GM12875 (cell line): ENCODE results near the gene ANKS1B.
A peak's percentile ranks its signal among the peaks of the same experiment; 100 is the strongest.

ENCODE experiments used
- H3K4me3 ChIP-seq: one replicate; pipeline ENCODE4 v1.5.1; 2011; ENCODE audit warnings: low read depth, low read length, control low read depth
- TF ChIP-seq, protein P1 (sequence below): IDR thresholded peaks from 2 replicates; pipeline ENCODE4 v1.5.1; 2011; ENCODE audit warnings: low read depth, mild to moderate bottlenecking, control low read depth, inconsistent platforms, low read length, moderate library complexity, borderline replicate concordance; ENCODE audit not compliant: insufficient read depth

The ANKS1B gene

GRCh38 chr12:98955284-98955683, 1029.5 kb downstream of the ANKS1B start:
- H3K4me3 ChIP-seq, result no peak overlapping the region
- TF ChIP-seq, protein P1, sequence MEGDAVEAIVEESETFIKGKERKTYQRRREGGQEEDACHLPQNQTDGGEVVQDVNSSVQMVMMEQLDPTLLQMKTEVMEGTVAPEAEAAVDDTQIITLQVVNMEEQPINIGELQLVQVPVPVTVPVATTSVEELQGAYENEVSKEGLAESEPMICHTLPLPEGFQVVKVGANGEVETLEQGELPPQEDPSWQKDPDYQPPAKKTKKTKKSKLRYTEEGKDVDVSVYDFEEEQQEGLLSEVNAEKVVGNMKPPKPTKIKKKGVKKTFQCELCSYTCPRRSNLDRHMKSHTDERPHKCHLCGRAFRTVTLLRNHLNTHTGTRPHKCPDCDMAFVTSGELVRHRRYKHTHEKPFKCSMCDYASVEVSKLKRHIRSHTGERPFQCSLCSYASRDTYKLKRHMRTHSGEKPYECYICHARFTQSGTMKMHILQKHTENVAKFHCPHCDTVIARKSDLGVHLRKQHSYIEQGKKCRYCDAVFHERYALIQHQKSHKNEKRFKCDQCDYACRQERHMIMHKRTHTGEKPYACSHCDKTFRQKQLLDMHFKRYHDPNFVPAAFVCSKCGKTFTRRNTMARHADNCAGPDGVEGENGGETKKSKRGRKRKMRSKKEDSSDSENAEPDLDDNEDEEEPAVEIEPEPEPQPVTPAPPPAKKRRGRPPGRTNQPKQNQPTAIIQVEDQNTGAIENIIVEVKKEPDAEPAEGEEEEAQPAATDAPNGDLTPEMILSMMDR, result peak; percentile 45; the same call in 1 of the 2 replicates

- TF ChIP-seq, protein P1, result no peak
- H3K4me3 ChIP-seq, result no peak overlapping the region
These were observed 1030.2 kb downstream of the ANKS1B start for GRCh38 chr12:98954506-98954905.

- no peak overlapping the region for H3K4me3 ChIP-seq
- TF ChIP-seq, protein P1, result no peak
These were observed 1033.3 kb downstream of the ANKS1B start for GRCh38 chr12:98951406-98951805.

DNA sequence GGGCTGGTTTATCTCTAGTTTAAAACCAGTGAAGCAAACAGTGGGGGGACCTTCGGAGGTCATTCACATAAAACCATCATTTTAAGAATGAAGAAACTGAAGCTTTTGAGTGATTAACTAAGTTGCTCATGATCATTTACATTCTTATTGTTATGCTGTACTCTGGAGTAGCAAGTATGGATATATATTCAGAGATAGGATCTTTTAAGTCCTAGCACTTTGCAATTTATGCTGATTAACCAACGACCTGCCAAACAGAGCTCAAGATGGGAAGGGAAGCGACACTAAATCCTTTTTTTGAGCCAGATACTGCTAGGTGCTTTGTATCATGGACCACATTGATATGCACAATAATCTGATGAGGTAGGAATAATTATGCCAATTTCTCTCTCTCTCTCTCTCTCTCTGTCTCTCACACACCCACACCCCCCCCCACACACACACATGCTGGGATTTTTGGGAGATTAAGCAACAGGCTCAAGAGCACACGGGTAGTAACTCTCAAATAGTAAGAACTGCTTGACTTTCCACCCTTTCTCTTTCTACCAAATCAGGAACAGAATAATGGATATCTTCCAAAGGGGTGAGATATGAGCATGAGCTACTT, 1036.3 kb downstream of the ANKS1B start:
- TF ChIP-seq, protein P1, result no peak
- H3K4me3 ChIP-seq, result no peak overlapping the region

- H3K4me3 ChIP-seq, result no peak overlapping the region
- TF ChIP-seq, protein P1, result no peak
These were observed 1038.9 kb downstream of the ANKS1B start for GRCh38 chr12:98945864-98946263.

DNA sequence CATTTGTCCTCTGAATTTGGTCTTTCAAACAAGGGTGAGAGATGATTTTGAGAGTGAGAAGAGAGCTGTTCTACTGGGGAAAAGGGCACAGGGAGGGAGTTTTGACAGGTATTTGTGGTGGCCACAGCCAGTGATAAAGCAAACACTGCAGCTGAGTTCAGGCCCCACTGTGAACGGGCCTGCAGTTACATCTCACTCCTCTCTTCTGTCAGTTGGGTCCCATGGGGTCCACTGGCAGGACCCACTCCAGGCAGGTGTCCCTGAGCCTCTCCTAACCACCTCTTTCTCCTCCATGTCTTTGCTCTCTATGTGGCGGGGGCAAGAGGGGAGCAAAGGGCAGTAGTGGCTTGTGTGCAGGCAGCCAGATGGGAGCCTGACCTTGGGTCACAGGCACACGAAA, 1044.8 kb downstream of the ANKS1B start:
- TF ChIP-seq, protein P1, result no peak
- no peak overlapping the region for H3K4me3 ChIP-seq

GRCh38 chr12:98939350-98939749, 1045.4 kb downstream of the ANKS1B start:
- TF ChIP-seq, protein P1, result peak; percentile 20; the same call in 1 of the 2 replicates

More at GRCh38 chr12:98939350-98939749, 1045.4 kb downstream of the ANKS1B start:
- H3K4me3 ChIP-seq, result no peak overlapping the region
